GM12874 (cell line): ENCODE results near the gene CENPX.

ENCODE experiments used
- TF ChIP-seq, protein P1 (sequence below): IDR thresholded peaks from 2 replicates; pipeline ENCODE4 v1.5.1; 2011; ENCODE audit warnings: low read depth, mild to moderate bottlenecking, control low read depth, low read length, moderate library complexity; ENCODE audit not compliant: insufficient read depth

Gene CENPX

DNA sequence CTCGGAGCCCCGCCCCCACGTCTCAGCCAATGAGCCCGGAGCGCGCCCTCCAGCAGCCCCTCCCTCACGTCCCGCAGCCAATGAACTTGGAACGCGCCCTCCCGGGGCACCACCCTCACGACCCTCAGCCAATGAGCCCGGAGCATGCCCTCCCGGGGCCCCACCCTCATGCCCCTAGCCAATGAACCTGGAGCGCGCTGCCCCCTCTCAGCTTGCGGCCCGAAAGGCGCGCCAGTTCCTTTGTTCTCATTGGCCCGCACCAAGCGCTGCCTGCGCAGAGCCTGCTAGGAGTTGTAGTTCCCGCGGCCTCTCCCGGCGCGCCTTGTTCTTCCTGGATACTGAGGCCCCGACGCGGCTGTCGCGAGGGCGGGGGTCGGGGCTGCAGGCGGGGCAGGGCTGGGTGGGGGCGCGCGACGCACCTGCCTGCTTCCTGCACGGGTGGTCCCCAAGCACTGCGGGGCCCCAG, 336 bp upstream of the CENPX start, which contains the start of gene LRRC45:
Gene LRRC45, plus strand, starts transcription at position 325 of the 466 bp plus-strand sequence. CDS start 339 bp downstream, outside the sequence.
- TF ChIP-seq, protein P1, sequence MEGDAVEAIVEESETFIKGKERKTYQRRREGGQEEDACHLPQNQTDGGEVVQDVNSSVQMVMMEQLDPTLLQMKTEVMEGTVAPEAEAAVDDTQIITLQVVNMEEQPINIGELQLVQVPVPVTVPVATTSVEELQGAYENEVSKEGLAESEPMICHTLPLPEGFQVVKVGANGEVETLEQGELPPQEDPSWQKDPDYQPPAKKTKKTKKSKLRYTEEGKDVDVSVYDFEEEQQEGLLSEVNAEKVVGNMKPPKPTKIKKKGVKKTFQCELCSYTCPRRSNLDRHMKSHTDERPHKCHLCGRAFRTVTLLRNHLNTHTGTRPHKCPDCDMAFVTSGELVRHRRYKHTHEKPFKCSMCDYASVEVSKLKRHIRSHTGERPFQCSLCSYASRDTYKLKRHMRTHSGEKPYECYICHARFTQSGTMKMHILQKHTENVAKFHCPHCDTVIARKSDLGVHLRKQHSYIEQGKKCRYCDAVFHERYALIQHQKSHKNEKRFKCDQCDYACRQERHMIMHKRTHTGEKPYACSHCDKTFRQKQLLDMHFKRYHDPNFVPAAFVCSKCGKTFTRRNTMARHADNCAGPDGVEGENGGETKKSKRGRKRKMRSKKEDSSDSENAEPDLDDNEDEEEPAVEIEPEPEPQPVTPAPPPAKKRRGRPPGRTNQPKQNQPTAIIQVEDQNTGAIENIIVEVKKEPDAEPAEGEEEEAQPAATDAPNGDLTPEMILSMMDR: no peak

DNA sequence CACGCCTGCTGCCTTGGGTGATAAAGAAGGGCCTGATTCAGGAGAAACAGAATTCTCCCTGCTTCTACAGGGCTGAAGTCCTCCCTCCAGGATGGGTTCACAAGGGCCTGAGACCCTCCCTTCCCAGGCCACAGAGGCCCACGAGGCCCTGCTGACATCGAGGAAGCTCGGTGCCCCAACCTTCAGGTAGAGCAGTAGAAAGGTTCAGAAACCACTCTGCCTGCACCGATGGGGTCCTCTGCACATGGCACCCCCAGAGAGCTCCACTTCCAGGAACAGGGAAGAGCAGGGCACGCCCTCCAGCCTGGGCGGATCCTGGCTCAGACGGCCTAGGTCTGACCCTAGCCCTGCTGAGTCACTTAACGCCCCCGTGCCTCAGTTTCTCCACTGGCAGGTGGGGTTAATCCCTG, 773 bp downstream of the CENPX start:
- TF ChIP-seq, protein P1: no peak

DNA sequence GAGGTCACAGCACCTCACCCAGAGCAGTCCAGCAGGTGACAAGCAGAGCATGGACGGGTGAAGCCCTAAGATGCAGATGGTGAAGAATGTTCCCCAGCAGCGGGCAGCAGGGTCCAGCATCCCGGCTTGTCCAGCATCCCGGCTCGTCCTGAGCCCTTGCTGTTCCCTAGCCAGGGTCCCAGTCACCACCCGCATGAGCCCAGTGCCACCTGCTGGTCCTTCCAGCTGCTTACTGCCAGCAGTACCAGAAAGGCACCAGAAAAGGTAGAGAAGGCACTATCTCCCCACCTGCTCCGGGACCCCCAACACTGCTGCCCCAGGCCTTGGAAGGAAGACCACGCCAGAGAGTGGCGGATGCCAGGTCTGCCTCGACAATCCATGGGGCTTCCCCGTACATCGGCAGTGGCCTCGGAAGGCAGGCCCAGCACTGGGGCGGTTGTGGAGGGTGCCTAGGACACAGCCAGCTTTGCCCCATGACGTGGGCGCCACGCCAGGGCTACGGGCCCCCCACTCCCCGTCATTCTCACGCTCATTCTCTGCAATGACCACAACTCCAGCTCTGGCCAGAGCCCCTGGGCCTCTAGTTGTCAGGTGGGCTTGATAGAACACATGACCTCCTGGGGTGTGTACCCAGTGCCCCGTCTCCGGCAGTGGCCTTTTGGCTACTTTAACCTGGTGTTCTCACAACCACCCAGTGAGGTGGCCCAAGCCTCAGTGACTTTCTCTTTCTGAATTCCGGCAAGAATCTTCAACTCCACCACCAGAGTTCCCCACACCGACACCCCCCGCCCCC, 1.4 kb downstream of the CENPX start:
- TF ChIP-seq, protein P1: peak; percentile 60

DNA sequence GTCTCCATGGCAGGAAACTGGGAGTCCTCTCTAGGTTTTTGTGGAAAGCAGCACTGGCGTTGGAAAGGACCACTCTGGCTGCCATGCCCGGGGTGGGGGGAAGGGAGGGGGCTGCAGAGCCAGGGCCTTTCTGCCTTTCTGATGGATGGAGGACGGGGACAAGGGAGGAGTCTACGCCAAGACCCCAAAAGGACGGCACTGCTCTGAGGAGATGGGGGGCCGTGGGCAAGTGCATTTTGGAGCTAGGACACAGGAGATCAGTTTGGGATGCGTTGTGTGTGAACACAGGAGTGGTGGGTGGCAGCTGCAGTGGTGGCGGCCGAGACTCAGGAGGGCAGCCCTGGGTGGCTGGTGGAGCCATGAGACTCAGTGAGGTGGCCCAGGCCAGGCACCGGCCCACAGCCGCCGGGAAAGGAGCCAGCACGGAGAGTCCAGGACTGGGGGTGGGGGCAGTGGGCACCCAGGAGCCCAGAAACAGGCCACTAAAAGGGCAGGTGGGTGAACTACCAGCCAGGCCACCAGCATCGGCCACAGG, 2.0 kb downstream of the CENPX start:
- TF ChIP-seq, protein P1: no peak

DNA sequence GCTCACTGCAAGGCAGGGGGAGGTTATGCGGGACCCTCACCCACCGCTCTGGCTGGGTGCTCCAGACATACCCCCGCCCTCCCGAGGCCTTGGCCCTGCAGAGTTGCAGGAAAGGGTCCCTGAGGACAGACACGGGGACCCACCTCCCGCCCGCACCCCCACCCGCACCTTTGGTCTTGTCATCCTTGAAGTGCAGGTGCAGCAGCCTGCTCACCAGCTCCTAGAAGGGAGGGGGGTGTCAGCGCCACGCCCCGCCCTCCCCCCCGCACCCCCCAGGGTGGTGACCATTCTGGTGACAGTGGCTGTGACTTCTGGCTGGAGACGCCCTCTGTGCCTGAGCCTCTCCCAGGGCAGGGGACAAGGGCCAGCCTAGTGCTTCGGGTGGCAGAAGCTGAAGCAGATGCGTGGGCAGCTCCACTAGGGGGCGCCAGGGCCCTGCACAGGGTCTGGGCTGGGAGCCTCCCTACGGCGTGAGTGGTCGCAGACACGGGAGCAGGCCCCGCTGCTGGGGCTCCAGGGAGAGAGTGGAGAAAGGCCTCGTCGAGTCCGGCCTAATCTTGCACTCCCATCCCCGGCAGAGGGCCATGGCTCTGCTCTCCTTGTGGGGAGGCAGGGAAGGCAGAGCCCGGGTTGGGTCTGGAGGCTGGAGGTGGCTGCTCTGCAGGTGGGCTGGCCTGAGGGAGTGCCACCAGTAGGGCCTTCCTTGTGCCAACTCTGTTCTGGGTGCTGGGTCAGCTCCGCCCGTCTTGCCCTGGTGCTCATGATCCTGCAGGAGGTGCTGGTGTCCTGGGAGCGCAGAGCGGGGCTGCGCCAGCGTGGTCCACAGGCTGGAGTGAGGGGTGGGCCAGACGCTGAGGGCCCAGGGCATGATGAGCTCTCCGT, 2.7 kb downstream of the CENPX start:
- TF ChIP-seq, protein P1: peak; percentile 94

DNA sequence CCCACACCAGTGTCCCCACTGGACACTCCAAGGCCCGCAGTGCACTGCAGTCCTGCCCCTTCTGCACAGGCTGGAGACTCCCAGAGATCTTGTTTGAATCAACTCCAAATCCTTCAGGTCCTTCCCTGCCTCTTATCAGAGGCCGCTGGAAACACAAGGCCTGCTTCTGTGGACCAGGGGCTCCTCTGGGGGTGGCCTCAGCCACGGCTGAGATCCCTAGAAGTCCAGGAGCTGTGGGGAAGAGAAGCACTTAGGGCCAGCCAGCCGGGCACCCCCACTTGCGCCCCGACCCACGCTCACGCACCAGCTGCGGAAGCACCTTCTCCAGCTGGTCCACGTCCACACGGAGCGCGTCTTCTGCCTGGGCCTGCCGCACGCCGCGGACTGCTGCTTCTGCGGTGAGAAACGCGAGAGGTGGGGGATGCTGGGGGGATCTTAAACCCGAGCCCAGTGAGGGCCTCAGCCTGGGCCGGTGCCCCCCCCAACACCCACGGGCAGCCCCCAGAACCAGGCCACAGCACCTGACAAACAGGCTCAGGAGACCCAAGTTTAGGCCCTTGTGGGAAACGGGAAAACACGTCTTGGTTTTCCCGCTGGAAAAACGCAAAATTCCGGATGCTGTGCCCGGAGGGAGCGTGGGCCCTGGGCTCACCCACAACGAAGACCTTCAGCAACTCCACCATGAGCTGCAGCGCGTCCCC, 3.5 kb downstream of the CENPX start:
- TF ChIP-seq, protein P1: no peak
